OCI-LY1 (cell line): ENCODE measurements around the gene BHLHE23.

Source experiments
- H2AFZ ChIP-seq: fragments of 200-600 bp; sonication (generic), shearing (Covaris generic); 2 replicates; pipeline ENCODE4 v1.6.0; 2014; ENCODE audit warnings: antibody characterized with exemption, mild to moderate bottlenecking, low read length
- H3F3A ChIP-seq: fragments of 200-600 bp; sonication (generic), shearing (Covaris generic); 2 replicates; pipeline ENCODE4 v1.6.0; 2014; ENCODE audit warnings: mild to moderate bottlenecking, antibody characterized with exemption, low read length, moderate library complexity; ENCODE audit not compliant: insufficient read depth
- H3K27ac ChIP-seq: fragments of 200-600 bp; sonication (generic); 2 replicates; pipeline ENCODE4 v1.5.1; 2014; ENCODE audit warnings: low read length, mixed run types, mild to moderate bottlenecking, low read depth; ENCODE audit not compliant: poor library complexity, severe bottlenecking
- H3K27me3 ChIP-seq: fragments of 200-600 bp; sonication (generic); 2 replicates; pipeline ENCODE4 v1.6.0; 2014; ENCODE audit warnings: antibody characterized with exemption, mild to moderate bottlenecking, low read length, moderate library complexity; ENCODE audit not compliant: insufficient read depth
- H3K36me3 ChIP-seq: fragments of 200-600 bp; sonication (generic); 2 replicates; pipeline ENCODE4 v1.6.1; 2014; ENCODE audit warnings: mild to moderate bottlenecking, antibody characterized with exemption, low read length, moderate library complexity, mixed read lengths; ENCODE audit not compliant: insufficient read depth
- H3K4me1 ChIP-seq: fragments of 200-600 bp; sonication (generic); 2 replicates; pipeline ENCODE4 v1.5.1; 2014; ENCODE audit warnings: mild to moderate bottlenecking, low read length, moderate library complexity; ENCODE audit not compliant: insufficient read depth, severe bottlenecking
- H3K4me2 ChIP-seq: fragments of 200-600 bp; sonication (generic), shearing (Covaris generic); 2 replicates; pipeline ENCODE4 v1.6.1; 2014; ENCODE audit warnings: low read length
- H3K4me3 ChIP-seq: fragments of 200-600 bp; sonication (generic); 2 replicates; pipeline ENCODE4 v1.5.1; 2014; ENCODE audit warnings: low read length, low read depth, mild to moderate bottlenecking, mixed read lengths; ENCODE audit not compliant: poor library complexity, severe bottlenecking
- H3K79me2 ChIP-seq: fragments of 200-600 bp; shearing (Covaris generic); 2 replicates; pipeline ENCODE4 v1.6.1; 2016; ENCODE audit warnings: mixed run types, low read length, mixed read lengths; ENCODE audit not compliant: insufficient read depth
- H3K9ac ChIP-seq: fragments of 200-600 bp; sonication (generic), shearing (Covaris generic); 2 replicates; pipeline ENCODE4 v1.6.1; 2014; ENCODE audit warnings: mild to moderate bottlenecking, low read length, mixed read lengths
- H3K9me2 ChIP-seq: fragments of 200-600 bp; sonication (generic), shearing (Covaris generic); 2 replicates; pipeline ENCODE4 v1.6.1; 2014; ENCODE audit warnings: low read depth, mild to moderate bottlenecking, low read length, mixed read lengths
- H3K9me3 ChIP-seq: fragments of 200-600 bp; shearing (Covaris generic); 2 replicates; pipeline ENCODE4 v1.6.1; 2014; ENCODE audit warnings: low read length, mixed read lengths
- H4K20me1 ChIP-seq: fragments of 200-600 bp; sonication (generic), shearing (Covaris generic); 2 replicates; pipeline ENCODE4 v1.6.0; 2016; ENCODE audit warnings: mild to moderate bottlenecking, low read length; ENCODE audit not compliant: insufficient read depth
- CTCF ChIP-seq: fragments of 200-600 bp; sonication (generic), shearing (Covaris generic); IDR thresholded peaks from 2 replicates; pipeline ENCODE4 v1.5.1; 2017; ENCODE audit warnings: mild to moderate bottlenecking, antibody characterized with exemption, low read length, moderate library complexity, mixed read lengths
- EZH2 ChIP-seq: fragments of 200-600 bp; sonication (generic), shearing (Covaris generic); IDR thresholded peaks from 2 replicates; pipeline ENCODE4 v1.8.0; 2017; ENCODE audit warnings: borderline replicate concordance, mixed run types, mild to moderate bottlenecking, antibody characterized with exemption, low read length, moderate library complexity, mixed read lengths

BHLHE23 gene

GRCh38 chr20:63047267-63047666 is 40.5 kb upstream of the BHLHE23 start:
- no peaks in the 10 kb centered on the region for H3K79me2 ChIP-seq
- no peaks in the 10 kb centered on the region for H3K36me3 ChIP-seq
- H3F3A ChIP-seq, result no peaks in the 10 kb centered on the region
- H3K9ac ChIP-seq, result no peak overlapping the region
- no peaks in the 10 kb centered on the region for H3K9me2 ChIP-seq
- H3K4me2 ChIP-seq, result no peak overlapping the region
- peaks cover 9% of the 10 kb centered on the region; the same call in 1 of the 2 replicates for H3K27me3 ChIP-seq
- TF ChIP-seq CTCF (no peak), EZH2 (no peak)
- no peak overlapping the region for H3K4me3 ChIP-seq
- H3K9me3 ChIP-seq, result no peaks in the 10 kb centered on the region; the same call in 1 of the 2 replicates
- no peaks in the 10 kb centered on the region for H3K4me1 ChIP-seq
- no peak overlapping the region for H2AFZ ChIP-seq
- H4K20me1 ChIP-seq, result no peaks in the 10 kb centered on the region
- no peak overlapping the region for H3K27ac ChIP-seq

GRCh38 chr20:63046841-63047240 is 40.1 kb upstream of the BHLHE23 start:
- TF ChIP-seq CTCF (no peak), EZH2 (no peak)
- Histone ChIP-seq H3K4me1 (no peaks in the 10 kb centered on the region), H3K27me3 (peaks cover 7% of the 10 kb centered on the region; the same call in 1 of the 2 replicates), H3K9ac (no peak overlapping the region), H2AFZ (no peak overlapping the region), H4K20me1 (no peaks in the 10 kb centered on the region), H3K27ac (no peak overlapping the region), H3K4me3 (no peak overlapping the region), H3K9me3 (no peaks in the 10 kb centered on the region; the same call in 1 of the 2 replicates), H3K4me2 (no peak overlapping the region), H3K36me3 (no peaks in the 10 kb centered on the region), H3F3A (no peaks in the 10 kb centered on the region), H3K79me2 (no peaks in the 10 kb centered on the region), H3K9me2 (no peaks in the 10 kb centered on the region)

- H2AFZ ChIP-seq, result no peak overlapping the region
- no peaks in the 10 kb centered on the region; the same call in 1 of the 2 replicates for H3K9me3 ChIP-seq
- no peaks in the 10 kb centered on the region for H3F3A ChIP-seq
- TF ChIP-seq EZH2 (no peak), CTCF (no peak)
- no peaks in the 10 kb centered on the region for H3K9me2 ChIP-seq
- no peaks in the 10 kb centered on the region for H3K4me1 ChIP-seq
- H3K4me2 ChIP-seq, result no peak overlapping the region
- H3K27me3 ChIP-seq, result no peaks in the 10 kb centered on the region; the same call in 1 of the 2 replicates
- H3K9ac ChIP-seq, result no peak overlapping the region
- no peaks in the 10 kb centered on the region for H3K79me2 ChIP-seq
- no peak overlapping the region for H3K27ac ChIP-seq
- H3K36me3 ChIP-seq, result no peaks in the 10 kb centered on the region
- no peak overlapping the region for H3K4me3 ChIP-seq
- no peaks in the 10 kb centered on the region for H4K20me1 ChIP-seq
These were observed 39.2 kb upstream of the BHLHE23 start for GRCh38 chr20:63045991-63046390.
